ENCODE results near the gene RNF5. TPM values are rescaled to one million over a fixed set of nuclear protein-coding genes. Genes with fewer than 3 reads are reported as not detected.

Gene RNF5
- total and polyA plus RNA-seq, 9 of the 15 experiments (the other 6 are each of a cell fraction or from before 2014, with no cell fraction given), result 62.2 to 245 (median 129) TPM

DNA sequence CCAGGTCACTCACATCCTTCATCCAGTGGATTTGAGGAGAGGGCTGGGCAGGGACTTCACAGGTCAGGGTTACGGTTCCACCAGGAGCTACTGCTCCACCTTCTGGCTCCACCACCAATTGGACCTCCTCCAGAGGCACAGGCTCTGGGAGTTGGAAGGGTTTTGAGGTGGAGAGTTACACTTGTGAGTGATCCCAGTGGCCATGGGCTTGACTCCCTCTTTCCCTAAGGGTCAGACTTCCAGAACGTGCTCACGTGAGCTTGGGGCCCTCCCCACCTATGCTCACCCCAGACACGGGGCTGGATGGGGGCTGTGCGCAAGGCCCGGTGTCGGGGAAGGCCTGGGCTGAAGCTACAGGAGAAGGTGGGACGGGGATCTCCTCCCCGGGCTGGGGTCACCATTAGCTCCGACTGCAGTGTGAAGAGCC is 4.4 kb downstream of the RNF5 start (continued):
- TF ChIP-seq ZNF3 (CRISPR knock-in tag; IDR thresholded peaks at IDR 0.05) (no peak), HIVEP1 (CRISPR knock-in tag; IDR thresholded peaks at IDR 0.05) (no peak), RBM17 (IDR thresholded peaks at IDR 0.05; ENCODE audit: borderline replicate concordance, low read depth, low read length) (no peak), ZNF311 (CRISPR knock-in tag; IDR thresholded peaks at IDR 0.05) (no peak), TRIM24 (IDR thresholded peaks at IDR 0.05) (no peak), NFIX (CRISPR knock-in tag; IDR thresholded peaks at IDR 0.05; ENCODE audit: low read depth) (no peak), HDAC2 (IDR thresholded peaks at IDR 0.05) (no peak), SREBF1 (IDR thresholded peaks at IDR 0.05; ENCODE audit: borderline replicate concordance, low read depth, low read length) (no peak), HMG20A (CRISPR knock-in tag; conservative IDR thresholded peaks at IDR 0.05) (no peak), MAZ (CRISPR knock-in tag; conservative IDR thresholded peaks at IDR 0.05 in 1 of 2, IDR thresholded peaks at IDR 0.05 in 1 of 2) (peak in 1 of 2 experiments; percentile 6; a peak in 1 of 4 replicates), PHB (CRISPR knock-in tag; IDR thresholded peaks at IDR 0.05) (no peak), CCAR2 (IDR thresholded peaks at IDR 0.05; ENCODE audit: low read depth, low read length) (no peak), ZNF589 (CRISPR knock-in tag; IDR thresholded peaks at IDR 0.05; ENCODE audit: low read depth) (no peak)
- TF ChIP-seq, protein P1, sequence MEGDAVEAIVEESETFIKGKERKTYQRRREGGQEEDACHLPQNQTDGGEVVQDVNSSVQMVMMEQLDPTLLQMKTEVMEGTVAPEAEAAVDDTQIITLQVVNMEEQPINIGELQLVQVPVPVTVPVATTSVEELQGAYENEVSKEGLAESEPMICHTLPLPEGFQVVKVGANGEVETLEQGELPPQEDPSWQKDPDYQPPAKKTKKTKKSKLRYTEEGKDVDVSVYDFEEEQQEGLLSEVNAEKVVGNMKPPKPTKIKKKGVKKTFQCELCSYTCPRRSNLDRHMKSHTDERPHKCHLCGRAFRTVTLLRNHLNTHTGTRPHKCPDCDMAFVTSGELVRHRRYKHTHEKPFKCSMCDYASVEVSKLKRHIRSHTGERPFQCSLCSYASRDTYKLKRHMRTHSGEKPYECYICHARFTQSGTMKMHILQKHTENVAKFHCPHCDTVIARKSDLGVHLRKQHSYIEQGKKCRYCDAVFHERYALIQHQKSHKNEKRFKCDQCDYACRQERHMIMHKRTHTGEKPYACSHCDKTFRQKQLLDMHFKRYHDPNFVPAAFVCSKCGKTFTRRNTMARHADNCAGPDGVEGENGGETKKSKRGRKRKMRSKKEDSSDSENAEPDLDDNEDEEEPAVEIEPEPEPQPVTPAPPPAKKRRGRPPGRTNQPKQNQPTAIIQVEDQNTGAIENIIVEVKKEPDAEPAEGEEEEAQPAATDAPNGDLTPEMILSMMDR (IDR thresholded peaks at IDR 0.05 in 2 of 3, conservative IDR thresholded peaks at IDR 0.05 in 1 of 3; ENCODE audit: insufficient read depth in 2 of 3, low read depth in 1 of 3, low read length in 3 of 3), result peak; percentile 12 to 38 (median 15); a peak in 3 of 6 replicates
- TF ChIP-seq, protein P2, sequence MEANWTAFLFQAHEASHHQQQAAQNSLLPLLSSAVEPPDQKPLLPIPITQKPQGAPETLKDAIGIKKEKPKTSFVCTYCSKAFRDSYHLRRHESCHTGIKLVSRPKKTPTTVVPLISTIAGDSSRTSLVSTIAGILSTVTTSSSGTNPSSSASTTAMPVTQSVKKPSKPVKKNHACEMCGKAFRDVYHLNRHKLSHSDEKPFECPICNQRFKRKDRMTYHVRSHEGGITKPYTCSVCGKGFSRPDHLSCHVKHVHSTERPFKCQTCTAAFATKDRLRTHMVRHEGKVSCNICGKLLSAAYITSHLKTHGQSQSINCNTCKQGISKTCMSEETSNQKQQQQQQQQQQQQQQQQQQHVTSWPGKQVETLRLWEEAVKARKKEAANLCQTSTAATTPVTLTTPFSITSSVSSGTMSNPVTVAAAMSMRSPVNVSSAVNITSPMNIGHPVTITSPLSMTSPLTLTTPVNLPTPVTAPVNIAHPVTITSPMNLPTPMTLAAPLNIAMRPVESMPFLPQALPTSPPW (CRISPR knock-in tag; IDR thresholded peaks at IDR 0.05), result 0 out of 2 replicates have a peak, but pooled peaks have one; percentile 8
- TF ChIP-seq, protein P3, sequence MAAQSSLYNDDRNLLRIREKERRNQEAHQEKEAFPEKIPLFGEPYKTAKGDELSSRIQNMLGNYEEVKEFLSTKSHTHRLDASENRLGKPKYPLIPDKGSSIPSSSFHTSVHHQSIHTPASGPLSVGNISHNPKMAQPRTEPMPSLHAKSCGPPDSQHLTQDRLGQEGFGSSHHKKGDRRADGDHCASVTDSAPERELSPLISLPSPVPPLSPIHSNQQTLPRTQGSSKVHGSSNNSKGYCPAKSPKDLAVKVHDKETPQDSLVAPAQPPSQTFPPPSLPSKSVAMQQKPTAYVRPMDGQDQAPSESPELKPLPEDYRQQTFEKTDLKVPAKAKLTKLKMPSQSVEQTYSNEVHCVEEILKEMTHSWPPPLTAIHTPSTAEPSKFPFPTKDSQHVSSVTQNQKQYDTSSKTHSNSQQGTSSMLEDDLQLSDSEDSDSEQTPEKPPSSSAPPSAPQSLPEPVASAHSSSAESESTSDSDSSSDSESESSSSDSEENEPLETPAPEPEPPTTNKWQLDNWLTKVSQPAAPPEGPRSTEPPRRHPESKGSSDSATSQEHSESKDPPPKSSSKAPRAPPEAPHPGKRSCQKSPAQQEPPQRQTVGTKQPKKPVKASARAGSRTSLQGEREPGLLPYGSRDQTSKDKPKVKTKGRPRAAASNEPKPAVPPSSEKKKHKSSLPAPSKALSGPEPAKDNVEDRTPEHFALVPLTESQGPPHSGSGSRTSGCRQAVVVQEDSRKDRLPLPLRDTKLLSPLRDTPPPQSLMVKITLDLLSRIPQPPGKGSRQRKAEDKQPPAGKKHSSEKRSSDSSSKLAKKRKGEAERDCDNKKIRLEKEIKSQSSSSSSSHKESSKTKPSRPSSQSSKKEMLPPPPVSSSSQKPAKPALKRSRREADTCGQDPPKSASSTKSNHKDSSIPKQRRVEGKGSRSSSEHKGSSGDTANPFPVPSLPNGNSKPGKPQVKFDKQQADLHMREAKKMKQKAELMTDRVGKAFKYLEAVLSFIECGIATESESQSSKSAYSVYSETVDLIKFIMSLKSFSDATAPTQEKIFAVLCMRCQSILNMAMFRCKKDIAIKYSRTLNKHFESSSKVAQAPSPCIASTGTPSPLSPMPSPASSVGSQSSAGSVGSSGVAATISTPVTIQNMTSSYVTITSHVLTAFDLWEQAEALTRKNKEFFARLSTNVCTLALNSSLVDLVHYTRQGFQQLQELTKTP (IDR thresholded peaks at IDR 0.05; ENCODE audit: low read depth in 1 of 2, partially characterized antibody in 2 of 2), result no peak
- TF ChIP-seq, protein P4, sequence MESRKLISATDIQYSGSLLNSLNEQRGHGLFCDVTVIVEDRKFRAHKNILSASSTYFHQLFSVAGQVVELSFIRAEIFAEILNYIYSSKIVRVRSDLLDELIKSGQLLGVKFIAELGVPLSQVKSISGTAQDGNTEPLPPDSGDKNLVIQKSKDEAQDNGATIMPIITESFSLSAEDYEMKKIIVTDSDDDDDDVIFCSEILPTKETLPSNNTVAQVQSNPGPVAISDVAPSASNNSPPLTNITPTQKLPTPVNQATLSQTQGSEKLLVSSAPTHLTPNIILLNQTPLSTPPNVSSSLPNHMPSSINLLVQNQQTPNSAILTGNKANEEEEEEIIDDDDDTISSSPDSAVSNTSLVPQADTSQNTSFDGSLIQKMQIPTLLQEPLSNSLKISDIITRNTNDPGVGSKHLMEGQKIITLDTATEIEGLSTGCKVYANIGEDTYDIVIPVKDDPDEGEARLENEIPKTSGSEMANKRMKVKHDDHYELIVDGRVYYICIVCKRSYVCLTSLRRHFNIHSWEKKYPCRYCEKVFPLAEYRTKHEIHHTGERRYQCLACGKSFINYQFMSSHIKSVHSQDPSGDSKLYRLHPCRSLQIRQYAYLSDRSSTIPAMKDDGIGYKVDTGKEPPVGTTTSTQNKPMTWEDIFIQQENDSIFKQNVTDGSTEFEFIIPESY (CRISPR knock-in tag; IDR thresholded peaks at IDR 0.05), result no peak

Data from K562 (cell line).